ENCODE measurements around the gene PROK2. TPM values are rescaled to one million over a fixed set of nuclear protein-coding genes. Genes with fewer than 3 reads are reported as not detected.

Gene PROK2
- total and polyA plus RNA-seq, 3 donors from 2014 or later, result 4.9 to 23.1 (median 7.7) TPM

DNA sequence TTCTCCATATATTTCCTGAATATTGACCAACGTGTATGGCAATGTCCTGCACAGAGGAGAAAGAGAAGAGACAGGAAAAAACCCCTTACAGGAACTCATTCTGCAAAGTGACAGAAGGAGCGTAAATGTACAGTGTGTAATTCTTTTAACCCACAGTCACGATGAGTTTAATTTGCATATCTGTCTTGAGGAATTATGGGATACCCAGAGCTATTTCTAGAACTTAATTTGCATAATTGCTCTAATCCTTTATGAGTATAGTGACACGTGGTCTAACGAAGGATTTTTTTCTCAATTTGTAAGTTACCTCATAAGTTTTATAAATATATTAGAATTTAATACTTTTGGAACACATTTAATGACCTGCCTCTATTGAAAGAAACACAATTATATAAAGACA is 21.5 kb downstream of the PROK2 start:
- no peaks in the 10 kb centered on the region for H3K4me1 ChIP-seq
- intact Hi-C loops (cut with DNase I; ENCODE audit: low total_unique reads), result no loop called here
- no peak overlapping the region for H3K27ac ChIP-seq
- no peaks in the 10 kb centered on the region for H3K9me3 ChIP-seq
- TF ChIP-seq, protein P1, sequence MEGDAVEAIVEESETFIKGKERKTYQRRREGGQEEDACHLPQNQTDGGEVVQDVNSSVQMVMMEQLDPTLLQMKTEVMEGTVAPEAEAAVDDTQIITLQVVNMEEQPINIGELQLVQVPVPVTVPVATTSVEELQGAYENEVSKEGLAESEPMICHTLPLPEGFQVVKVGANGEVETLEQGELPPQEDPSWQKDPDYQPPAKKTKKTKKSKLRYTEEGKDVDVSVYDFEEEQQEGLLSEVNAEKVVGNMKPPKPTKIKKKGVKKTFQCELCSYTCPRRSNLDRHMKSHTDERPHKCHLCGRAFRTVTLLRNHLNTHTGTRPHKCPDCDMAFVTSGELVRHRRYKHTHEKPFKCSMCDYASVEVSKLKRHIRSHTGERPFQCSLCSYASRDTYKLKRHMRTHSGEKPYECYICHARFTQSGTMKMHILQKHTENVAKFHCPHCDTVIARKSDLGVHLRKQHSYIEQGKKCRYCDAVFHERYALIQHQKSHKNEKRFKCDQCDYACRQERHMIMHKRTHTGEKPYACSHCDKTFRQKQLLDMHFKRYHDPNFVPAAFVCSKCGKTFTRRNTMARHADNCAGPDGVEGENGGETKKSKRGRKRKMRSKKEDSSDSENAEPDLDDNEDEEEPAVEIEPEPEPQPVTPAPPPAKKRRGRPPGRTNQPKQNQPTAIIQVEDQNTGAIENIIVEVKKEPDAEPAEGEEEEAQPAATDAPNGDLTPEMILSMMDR (IDR thresholded peaks at IDR 0.05), result no peak
- TF ChIP-seq POLR2A (IDR thresholded peaks at IDR 0.05), result no peak
- no peaks in the 10 kb centered on the region for H3K27me3 ChIP-seq
- WGBS, 2 donors, result 83% methylated on average over 5 of the region's 5 CpGs
- DNase-seq, result no peak
- H3K36me3 ChIP-seq (ENCODE audit: low read depth, missing control alignments), result no peaks in the 10 kb centered on the region
- H3K4me3 ChIP-seq, result no peak overlapping the region

DNA sequence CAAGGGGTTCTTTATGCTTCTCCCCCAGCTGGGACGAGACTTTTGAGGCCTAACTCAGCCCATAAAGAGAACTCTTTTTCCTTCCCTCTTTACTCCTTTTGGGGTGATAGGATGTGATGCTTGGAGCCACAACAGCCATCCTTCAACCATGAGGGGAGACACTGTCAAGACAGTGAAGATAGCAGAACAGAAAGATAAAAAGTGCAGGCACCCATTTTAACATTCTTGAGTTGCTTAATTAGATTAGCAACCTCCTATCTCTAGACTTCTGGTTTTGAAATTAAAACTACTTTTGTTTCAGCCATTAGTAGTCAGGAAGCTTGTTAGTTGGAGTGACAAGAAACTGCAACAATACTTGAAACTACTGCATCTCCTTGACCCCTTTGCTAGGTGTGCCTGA is 24.8 kb downstream of the PROK2 start:
- no peak for DNase-seq
- Histone ChIP-seq H3K36me3 (ENCODE audit: low read depth, missing control alignments) (no peaks in the 10 kb centered on the region), H3K27ac (no peak overlapping the region), H3K4me1 (peaks cover under 1% of the 10 kb centered on the region), H3K4me3 (no peak overlapping the region), H3K27me3 (no peaks in the 10 kb centered on the region), H3K9me3 (no peaks in the 10 kb centered on the region)
- WGBS, 2 donors, result 100% methylated on average over 1 of the region's 1 CpG
- no peak for TF ChIP-seq POLR2A (IDR thresholded peaks at IDR 0.05)
- TF ChIP-seq, protein P1 (IDR thresholded peaks at IDR 0.05), result no peak
- intact Hi-C loops (cut with DNase I; ENCODE audit: low total_unique reads), result no loop called here

DNA sequence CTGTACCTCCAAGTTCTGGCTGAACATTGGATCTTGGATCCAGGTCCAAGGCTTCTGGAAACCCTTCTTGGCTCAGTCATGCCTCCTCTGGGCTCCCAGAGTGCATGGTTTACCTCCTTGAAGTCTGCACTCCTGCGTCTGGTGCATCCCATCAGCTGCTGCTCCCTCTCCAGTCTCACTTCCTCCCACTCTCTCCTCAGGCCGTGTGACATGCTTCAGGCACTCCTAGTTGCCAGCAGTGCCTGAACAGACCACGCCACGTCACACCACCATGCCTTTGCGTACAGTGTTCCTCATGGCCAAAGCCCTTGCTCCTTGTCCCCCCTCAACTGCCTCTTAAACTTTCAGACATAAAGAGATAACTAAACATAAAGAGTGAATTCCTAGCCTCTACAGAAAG is 25.5 kb downstream of the PROK2 start:
- TF ChIP-seq POLR2A (IDR thresholded peaks at IDR 0.05), result no peak
- TF ChIP-seq, protein P1 (IDR thresholded peaks at IDR 0.05), result no peak
- intact Hi-C loops (cut with DNase I; ENCODE audit: low total_unique reads), result no loop called here
- H3K27me3 ChIP-seq, result no peaks in the 10 kb centered on the region
- 77 to 79% methylated on average over 5 of the region's 5 CpGs for WGBS, 2 donors
- no peaks in the 10 kb centered on the region for H3K36me3 ChIP-seq (ENCODE audit: low read depth, missing control alignments)
- H3K4me3 ChIP-seq, result no peak overlapping the region
- H3K9me3 ChIP-seq, result no peaks in the 10 kb centered on the region
- H3K4me1 ChIP-seq, result peaks cover 4% of the 10 kb centered on the region
- no peak for DNase-seq
- no peak overlapping the region for H3K27ac ChIP-seq

DNA sequence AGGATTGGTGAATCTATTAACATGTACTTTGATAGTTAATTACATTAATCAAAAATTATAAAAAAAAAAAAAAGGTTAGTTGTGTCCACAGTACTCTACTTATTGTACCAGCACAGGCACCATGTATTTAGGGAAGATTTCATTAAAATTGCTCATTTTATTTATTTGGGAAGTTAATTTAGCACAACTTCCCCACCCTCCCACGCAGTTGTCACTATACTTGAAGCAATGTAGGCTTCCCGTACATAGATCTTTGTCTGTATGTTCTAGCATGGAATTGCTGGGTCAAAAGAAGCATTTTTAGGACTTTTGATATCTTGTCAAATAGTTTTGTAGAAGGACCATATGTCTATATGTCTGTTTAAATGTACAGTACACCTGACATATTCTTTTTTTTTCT is 26.9 kb downstream of the PROK2 start:
- Histone ChIP-seq H3K27me3 (no peaks in the 10 kb centered on the region), H3K27ac (no peak overlapping the region), H3K9me3 (no peaks in the 10 kb centered on the region), H3K36me3 (ENCODE audit: low read depth, missing control alignments) (no peaks in the 10 kb centered on the region), H3K4me1 (peaks cover 4% of the 10 kb centered on the region), H3K4me3 (no peak overlapping the region)
- DNase-seq, result no peak
- intact Hi-C loops (cut with DNase I; ENCODE audit: low total_unique reads), result no loop called here
- TF ChIP-seq, protein P1 (IDR thresholded peaks at IDR 0.05), result no peak
- no peak for TF ChIP-seq POLR2A (IDR thresholded peaks at IDR 0.05)
- 94 to 97% methylated on average over 2 of the region's 2 CpGs for WGBS, 2 donors

DNA sequence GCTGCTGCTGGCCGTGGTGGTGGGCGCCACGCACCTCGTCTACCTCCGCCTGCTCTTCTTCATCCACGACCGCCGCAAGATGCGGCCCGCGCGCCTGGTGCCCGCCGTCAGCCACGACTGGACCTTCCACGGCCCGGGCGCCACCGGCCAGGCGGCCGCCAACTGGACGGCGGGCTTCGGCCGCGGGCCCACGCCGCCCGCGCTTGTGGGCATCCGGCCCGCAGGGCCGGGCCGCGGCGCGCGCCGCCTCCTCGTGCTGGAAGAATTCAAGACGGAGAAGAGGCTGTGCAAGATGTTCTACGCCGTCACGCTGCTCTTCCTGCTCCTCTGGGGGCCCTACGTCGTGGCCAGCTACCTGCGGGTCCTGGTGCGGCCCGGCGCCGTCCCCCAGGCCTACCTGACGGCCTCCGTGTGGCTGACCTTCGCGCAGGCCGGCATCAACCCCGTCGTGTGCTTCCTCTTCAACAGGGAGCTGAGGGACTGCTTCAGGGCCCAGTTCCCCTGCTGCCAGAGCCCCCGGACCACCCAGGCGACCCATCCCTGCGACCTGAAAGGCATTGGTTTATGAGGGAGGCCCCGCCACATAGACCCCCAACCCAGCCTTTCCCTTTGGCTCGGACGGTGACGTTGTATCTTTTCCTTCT is 30.2 kb downstream of the PROK2 start:
- peaks cover 4% of the 10 kb centered on the region for H3K4me1 ChIP-seq
- peak overlapping the region in 1 of 2 donors; percentile 61 for H3K27ac ChIP-seq
- H3K27me3 ChIP-seq, result no peaks in the 10 kb centered on the region
- no peaks in the 10 kb centered on the region for H3K9me3 ChIP-seq
- no peak for TF ChIP-seq POLR2A (IDR thresholded peaks at IDR 0.05)
- TF ChIP-seq, protein P1 (IDR thresholded peaks at IDR 0.05), result no peak
- H3K4me3 ChIP-seq, result peak overlapping the region; percentile 39 to 51
- no peaks in the 10 kb centered on the region for H3K36me3 ChIP-seq (ENCODE audit: low read depth, missing control alignments)
- intact Hi-C loops (cut with DNase I; ENCODE audit: low total_unique reads), result no loop called here
- WGBS, 2 donors, result 17 to 35% methylated on average over 7 to 38 of the region's 65 CpGs
- DNase-seq, result peak; percentile 33

All from testis (tissue), 3 donors.